ENCODE data around the gene CRIP2.

CRIP2 gene

DNA sequence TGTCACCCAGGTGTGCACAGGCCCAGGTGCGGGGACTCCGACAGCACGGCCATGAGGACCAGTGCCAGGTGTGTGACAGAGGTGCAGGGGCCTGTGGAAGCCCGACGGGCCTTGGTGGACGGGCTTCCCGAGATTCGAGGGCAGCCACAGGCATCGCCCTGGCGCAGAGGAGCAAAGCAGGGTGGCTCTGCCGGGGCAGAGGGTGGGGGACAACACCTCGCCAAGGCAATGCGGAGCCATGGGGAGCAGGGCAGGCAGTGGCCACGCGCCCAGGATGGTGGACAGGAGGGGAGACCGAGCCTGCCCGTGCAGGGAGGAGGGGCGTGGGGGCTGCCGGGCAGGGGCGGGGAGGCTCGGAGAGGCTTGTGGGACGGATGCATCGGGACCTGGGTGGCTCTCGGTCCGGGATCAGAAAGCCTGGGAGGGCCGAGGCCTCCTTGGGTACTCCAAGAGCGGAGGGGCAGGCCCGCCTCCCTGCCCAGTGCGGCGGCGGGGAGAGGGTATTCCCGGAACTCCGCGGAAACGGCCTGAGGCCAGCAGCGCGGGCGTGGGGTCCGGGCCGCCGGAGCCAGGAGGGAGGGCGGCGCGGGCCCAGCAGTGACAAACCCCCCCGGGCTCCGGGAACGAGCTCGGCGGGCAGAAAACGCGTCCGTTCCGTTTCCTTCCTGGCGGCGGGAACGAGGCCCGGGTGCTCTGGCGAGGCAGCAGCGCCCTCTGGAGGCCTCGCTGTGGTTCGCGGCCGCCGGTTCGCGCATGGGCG lies 53.4 kb downstream of the CRIP2 start:
- Histone ChIP-seq H3K27me3 (ENCODE audit: low read depth, low read length) (peaks cover 17% of the 10 kb centered on the region), H4K20me1 (ENCODE audit: insufficient read depth, low read length) (no peaks in the 10 kb centered on the region), H3K4me3 (ENCODE audit: low read length) (peak overlapping the region; percentile 48; the same call in 1 of the 2 replicates), H3K4me1 (ENCODE audit: low read length) (no peaks in the 10 kb centered on the region), H3K27ac (ENCODE audit: low read length) (no peak overlapping the region), H3K79me2 (ENCODE audit: low read length) (no peaks in the 10 kb centered on the region), H3K9me3 (ENCODE audit: insufficient read depth, low read length) (no peaks in the 10 kb centered on the region), H3K4me2 (ENCODE audit: low read length) (no peak overlapping the region), H2AFZ (ENCODE audit: low read depth, low read length) (no peak overlapping the region), H3K36me3 (replicated peaks; ENCODE audit: low read depth, low read length) (no peaks in the 10 kb centered on the region), H3K9ac (ENCODE audit: low read length) (no peak overlapping the region)
- no peak for TF ChIP-seq EZH2phosphoT487 (IDR thresholded peaks at IDR 0.05; ENCODE audit: low read depth)
- TF ChIP-seq, protein P1, sequence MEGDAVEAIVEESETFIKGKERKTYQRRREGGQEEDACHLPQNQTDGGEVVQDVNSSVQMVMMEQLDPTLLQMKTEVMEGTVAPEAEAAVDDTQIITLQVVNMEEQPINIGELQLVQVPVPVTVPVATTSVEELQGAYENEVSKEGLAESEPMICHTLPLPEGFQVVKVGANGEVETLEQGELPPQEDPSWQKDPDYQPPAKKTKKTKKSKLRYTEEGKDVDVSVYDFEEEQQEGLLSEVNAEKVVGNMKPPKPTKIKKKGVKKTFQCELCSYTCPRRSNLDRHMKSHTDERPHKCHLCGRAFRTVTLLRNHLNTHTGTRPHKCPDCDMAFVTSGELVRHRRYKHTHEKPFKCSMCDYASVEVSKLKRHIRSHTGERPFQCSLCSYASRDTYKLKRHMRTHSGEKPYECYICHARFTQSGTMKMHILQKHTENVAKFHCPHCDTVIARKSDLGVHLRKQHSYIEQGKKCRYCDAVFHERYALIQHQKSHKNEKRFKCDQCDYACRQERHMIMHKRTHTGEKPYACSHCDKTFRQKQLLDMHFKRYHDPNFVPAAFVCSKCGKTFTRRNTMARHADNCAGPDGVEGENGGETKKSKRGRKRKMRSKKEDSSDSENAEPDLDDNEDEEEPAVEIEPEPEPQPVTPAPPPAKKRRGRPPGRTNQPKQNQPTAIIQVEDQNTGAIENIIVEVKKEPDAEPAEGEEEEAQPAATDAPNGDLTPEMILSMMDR (IDR thresholded peaks at IDR 0.05; ENCODE audit: low read depth, low read length) = no peak

DNA sequence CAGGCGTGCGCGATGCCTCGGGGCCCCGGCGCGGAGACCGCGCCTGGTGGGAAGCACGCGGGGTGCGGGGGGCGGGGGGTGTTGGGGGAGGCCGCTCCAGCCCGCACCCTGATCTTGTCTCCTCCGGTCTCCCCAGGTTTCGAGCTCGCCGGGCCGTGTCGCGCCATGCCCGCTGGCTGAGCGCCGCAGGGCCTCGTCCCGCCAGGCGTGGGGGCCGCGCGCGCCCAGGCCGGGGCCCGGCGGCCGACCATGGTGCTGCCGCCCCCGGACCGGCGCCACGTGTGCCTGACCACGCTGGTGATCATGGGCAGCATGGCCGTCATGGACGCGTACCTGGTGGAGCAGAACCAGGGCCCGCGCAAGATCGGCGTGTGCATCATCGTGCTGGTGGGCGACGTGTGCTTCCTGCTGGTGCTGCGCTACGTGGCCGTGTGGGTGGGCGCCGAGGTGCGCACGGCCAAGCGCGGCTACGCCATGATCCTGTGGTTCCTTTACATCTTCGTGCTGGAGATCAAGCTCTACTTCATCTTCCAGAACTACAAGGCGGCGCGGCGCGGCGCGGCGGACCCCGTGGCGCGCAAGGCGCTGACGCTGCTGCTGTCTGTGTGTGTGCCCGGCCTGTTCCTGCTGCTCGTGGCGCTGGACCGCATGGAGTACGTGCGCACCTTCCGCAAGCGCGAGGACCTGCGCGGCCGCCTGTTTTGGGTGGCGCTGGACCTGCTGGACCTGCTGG lies 54.1 kb downstream of the CRIP2 start:
- Histone ChIP-seq H3K9ac (ENCODE audit: low read length) (no peak overlapping the region), H2AFZ (ENCODE audit: low read depth, low read length) (no peak overlapping the region), H3K27me3 (ENCODE audit: low read depth, low read length) (peaks cover 18% of the 10 kb centered on the region), H3K4me2 (ENCODE audit: low read length) (no peak overlapping the region), H3K9me3 (ENCODE audit: insufficient read depth, low read length) (no peaks in the 10 kb centered on the region), H3K36me3 (replicated peaks; ENCODE audit: low read depth, low read length) (no peaks in the 10 kb centered on the region), H3K79me2 (ENCODE audit: low read length) (no peaks in the 10 kb centered on the region), H3K4me3 (ENCODE audit: low read length) (no peak overlapping the region), H4K20me1 (ENCODE audit: insufficient read depth, low read length) (no peaks in the 10 kb centered on the region), H3K4me1 (ENCODE audit: low read length) (no peaks in the 10 kb centered on the region), H3K27ac (ENCODE audit: low read length) (no peak overlapping the region)
- TF ChIP-seq, protein P1 (IDR thresholded peaks at IDR 0.05; ENCODE audit: low read depth, low read length) = no peak
- no peak for TF ChIP-seq EZH2phosphoT487 (IDR thresholded peaks at IDR 0.05; ENCODE audit: low read depth)

DNA sequence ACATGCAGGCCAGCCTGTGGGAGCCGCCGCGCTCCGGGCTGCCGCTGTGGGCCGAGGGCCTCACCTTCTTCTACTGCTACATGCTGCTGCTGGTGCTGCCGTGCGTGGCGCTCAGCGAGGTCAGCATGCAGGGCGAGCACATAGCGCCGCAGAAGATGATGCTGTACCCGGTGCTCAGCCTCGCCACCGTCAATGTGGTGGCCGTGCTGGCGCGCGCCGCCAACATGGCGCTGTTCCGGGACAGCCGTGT lies 54.6 kb downstream of the CRIP2 start:
- H3K79me2 ChIP-seq (ENCODE audit: low read length) = no peaks in the 10 kb centered on the region
- H3K4me3 ChIP-seq (ENCODE audit: low read length) = no peak overlapping the region
- H3K9me3 ChIP-seq (ENCODE audit: insufficient read depth, low read length) = no peaks in the 10 kb centered on the region
- H3K27ac ChIP-seq (ENCODE audit: low read length) = no peak overlapping the region
- H2AFZ ChIP-seq (ENCODE audit: low read depth, low read length) = no peak overlapping the region
- TF ChIP-seq, protein P1 (IDR thresholded peaks at IDR 0.05; ENCODE audit: low read depth, low read length) = no peak
- TF ChIP-seq EZH2phosphoT487 (IDR thresholded peaks at IDR 0.05; ENCODE audit: low read depth) = no peak
- H4K20me1 ChIP-seq (ENCODE audit: insufficient read depth, low read length) = no peaks in the 10 kb centered on the region
- no peak overlapping the region for H3K9ac ChIP-seq (ENCODE audit: low read length)
- peaks cover 19% of the 10 kb centered on the region for H3K27me3 ChIP-seq (ENCODE audit: low read depth, low read length)
- no peaks in the 10 kb centered on the region for H3K36me3 ChIP-seq (replicated peaks; ENCODE audit: low read depth, low read length)
- no peak overlapping the region for H3K4me2 ChIP-seq (ENCODE audit: low read length)
- no peaks in the 10 kb centered on the region for H3K4me1 ChIP-seq (ENCODE audit: low read length)

Data from OCI-LY3 (cell line).